Pancreas (tissue), 10 donors: ENCODE results near the gene PRM2. TPM values are rescaled to one million over a fixed set of nuclear protein-coding genes. Genes with fewer than 3 reads are reported as not detected.

Experiments used
- ATAC-seq, 4 donors: fragments of 200-7000 bp; cut with Tn5 transposase; one replicate each; pipeline versions ENCODE4 v1.8.0 to v1.9.1; 2020; ENCODE audit warnings: mild to moderate bottlenecking in 4 of 4, moderate library complexity in 4 of 4
- DNase-seq, 6 donors: peaks; one replicate each; pipeline ENCODE4 v3.0.0-alpha.2; 2020
- FAIRE-seq: peaks from 2 replicates; lab custom pipeline; 2012; peaks lifted over from hg19 to GRCh38; lab: Jason Lieb, UNC
- H3K27ac ChIP-seq, 4 donors: fragments of 200-600 bp; sonication (generic); 1 replicate in 3 of 4; 2 replicates in 1 of 4; pipeline versions ENCODE4 v1.5.0 to v1.8.0; 2020
- H3K27me3 ChIP-seq, 4 donors: fragments of 200-600 bp; one replicate each; pipeline ENCODE4 v1.8.0; 2021
- H3K36me3 ChIP-seq, 3 donors: fragments of 200-600 bp; sonication (generic) in 1 of 3; one replicate each; pipeline versions ENCODE4 v1.5.0 to v1.8.0; 2020 to 2021
- H3K4me1 ChIP-seq, 3 donors: fragments of 200-600 bp; one replicate each; pipeline ENCODE4 v1.8.0; 2021
- H3K4me3 ChIP-seq, 4 donors: fragments of 200-600 bp; sonication (generic) in 2 of 4; one replicate each; pipeline versions ENCODE4 v1.5.0 to v1.8.0; 2020 to 2021
- H3K9me3 ChIP-seq, 4 donors: fragments of 200-600 bp; one replicate each; pipeline ENCODE4 v1.8.0; 2021
- CTCF ChIP-seq, 4 donors: fragments of 200-600 bp; sonication (generic) in 3 of 4; IDR thresholded peaks; one replicate each; pipeline versions ENCODE4 v1.5.0 to v1.8.0; 2021; ENCODE audit warnings: antibody characterized with exemption in 4 of 4
- WGBS, 2 donors: extraction: QIAGEN DNeasy Blood & Tissue Kit; methylation state at CpG; one replicate each; pipeline ENCODE4 v1.1.7; 2013; 5-methylcytosine and 5-hydroxymethylcytosine counted together
- intact Hi-C, 3 donors: fragments of 100-400 bp; cut with DNase I; formaldehyde crosslinking; loops; one replicate each; pipeline versions ENCODE4 v1.11.1 to v1.14.2; 2022
- polyA plus RNA-seq, 2 donors: library from polyadenylated mRNA; stranded (reverse); fragments of 200-250 nt; gene quantifications; one replicate each; pipeline ENCODE4 v1.2.3, GENCODE V29; 2013
- total RNA-seq, 6 donors: library from RNA; stranded (reverse); fragmentation: NEBNext Ultra II Directional in 4 of 6; extraction: Animal tissue kit (Norgen Biotek cat#: 25700) in 4 of 6; gene quantifications; one replicate each; pipeline versions ENCODE4 v1.2.1 to v1.2.4, GENCODE V29; 2021 to 2023
- donor health status: healthy with polysubstance abuse.
- donor health status: DM: no; HTN: no; CAD: no; lungs with moderate emphysema.
- donor health status: DM: no; HTN: no; CAD: no.
- donor health status: control.
- donor health status: control.
- donor health status: Bipolar disorder and iron deficiency.
- donor health status: DM: yes; HTN: yes; CAD: no.
- donor health status: DM: no; HTN: no; CAD: no.
- donor health status: DM: no; HTN: no; CAD: no.
- donor health status: DM: yes; HTN: yes; CAD: no.

The PRM2 gene
- total and polyA plus RNA-seq, 8 donors: not detected

- ATAC-seq (no peak), FAIRE-seq (no peak), DNase-seq (no peak)
- TF ChIP-seq CTCF (IDR thresholded peaks at IDR 0.05): no peak
- no peak overlapping the region for H3K27ac ChIP-seq
- no peaks in the 10 kb centered on the region for H3K27me3 ChIP-seq
- no peaks in the 10 kb centered on the region for H3K9me3 ChIP-seq
- no peak overlapping the region for H3K4me3 ChIP-seq
- intact Hi-C loops: no loop called here
- no peaks in the 10 kb centered on the region for H3K4me1 ChIP-seq
- WGBS, 2 donors: 79 to 86% methylated on average over 8 of the region's 8 CpGs
- H3K36me3 ChIP-seq: no peaks in the 10 kb centered on the region
These were observed 28.1 kb downstream of the PRM2 start for GRCh38 chr16:11248133-11248532.

GRCh38 chr16:11245988-11246387, 30.3 kb downstream of the PRM2 start:
- Histone ChIP-seq H3K27me3 (no peaks in the 10 kb centered on the region), H3K4me1 (no peaks in the 10 kb centered on the region), H3K4me3 (no peak overlapping the region), H3K36me3 (no peaks in the 10 kb centered on the region), H3K9me3 (no peaks in the 10 kb centered on the region), H3K27ac (no peak overlapping the region)
- intact Hi-C loops: no loop called here
- DNase-seq: no peak
- TF ChIP-seq CTCF (IDR thresholded peaks at IDR 0.05): no peak
- peak in 1 of 4 donors; percentile 39 for ATAC-seq
- FAIRE-seq: no peak

GRCh38 chr16:11245222-11245737, 31.0 kb downstream of the PRM2 start:
- H3K4me3 ChIP-seq: no peak overlapping the region
- no peak for DNase-seq
- no peak for ATAC-seq
- no peaks in the 10 kb centered on the region for H3K9me3 ChIP-seq
- H3K4me1 ChIP-seq: no peaks in the 10 kb centered on the region
- H3K36me3 ChIP-seq: no peaks in the 10 kb centered on the region
- intact Hi-C loops: no loop called here
- no peak for TF ChIP-seq CTCF (IDR thresholded peaks at IDR 0.05)
- no peak overlapping the region for H3K27ac ChIP-seq
- no peak for FAIRE-seq
- 72 to 79% methylated on average over 5 of the region's 5 CpGs for WGBS, 2 donors
- no peaks in the 10 kb centered on the region for H3K27me3 ChIP-seq

GRCh38 chr16:11242658-11243057, 33.6 kb downstream of the PRM2 start:
- peak in 2 of 4 donors; percentile 22 to 29 for ATAC-seq
- intact Hi-C loops: no loop called here
- Histone ChIP-seq H3K4me1 (no peaks in the 10 kb centered on the region), H3K4me3 (no peak overlapping the region), H3K9me3 (no peaks in the 10 kb centered on the region), H3K27ac (no peak overlapping the region), H3K36me3 (no peaks in the 10 kb centered on the region), H3K27me3 (no peaks in the 10 kb centered on the region)
- DNase-seq: no peak
- no peak for FAIRE-seq
- WGBS, 2 donors: 45 to 53% methylated on average over 12 of the region's 12 CpGs
- TF ChIP-seq CTCF (IDR thresholded peaks at IDR 0.05): no peak

- H3K36me3 ChIP-seq: no peaks in the 10 kb centered on the region
- no peak for TF ChIP-seq CTCF (IDR thresholded peaks at IDR 0.05)
- no peak for FAIRE-seq
- H3K27me3 ChIP-seq: no peaks in the 10 kb centered on the region
- H3K9me3 ChIP-seq: no peaks in the 10 kb centered on the region
- intact Hi-C loops: no loop called here
- no peak for DNase-seq
- ATAC-seq: no peak
- no peak overlapping the region for H3K4me3 ChIP-seq
- no peaks in the 10 kb centered on the region for H3K4me1 ChIP-seq
- no peak overlapping the region for H3K27ac ChIP-seq
- WGBS, 2 donors: 89 to 94% methylated on average over 5 of the region's 5 CpGs
These were observed 34.6 kb downstream of the PRM2 start for GRCh38 chr16:11241480-11242204.
